ENCODE results near the gene SMYD2.

SMYD2 gene

DNA sequence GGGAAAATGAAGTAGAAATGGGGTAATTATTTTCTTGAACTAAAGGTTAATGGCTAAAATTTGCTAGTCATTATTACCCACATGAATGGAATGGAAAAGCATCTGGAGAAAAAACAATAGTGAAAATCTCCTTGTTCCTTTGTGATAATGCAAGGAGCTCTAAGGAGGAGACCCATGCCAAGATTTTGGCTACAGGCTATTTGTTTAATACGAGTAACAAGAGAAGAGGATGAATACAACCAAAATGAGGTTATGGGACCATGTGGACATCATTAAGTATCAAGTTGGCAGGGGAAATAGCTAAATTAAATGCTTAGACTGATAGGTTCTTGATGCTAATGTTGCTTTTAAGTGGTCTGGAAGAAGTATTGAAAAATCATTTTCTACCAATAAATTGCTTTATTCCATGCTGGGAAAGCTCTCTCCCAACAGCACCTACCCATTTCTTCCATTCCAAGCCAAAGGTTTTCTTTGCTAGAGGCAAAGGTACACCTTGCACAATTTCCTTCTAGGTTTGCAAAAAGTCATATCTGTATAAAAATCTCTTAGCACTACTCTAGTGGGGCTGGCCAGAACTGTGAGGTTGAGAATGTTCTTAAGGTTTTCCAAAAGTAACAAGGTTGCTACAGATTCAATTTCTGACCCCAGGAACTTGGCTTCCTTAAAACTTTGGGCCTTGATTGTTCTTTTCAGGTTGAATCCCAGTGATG is 100.2 kb downstream of the SMYD2 start:
- Mint-ChIP-seq H3K27me3 (no peaks in the 10 kb centered on the region), H3K9me3 (no peaks in the 10 kb centered on the region), H3K36me3 (ENCODE audit: low read depth) (no peaks in the 10 kb centered on the region), H3K27ac (no peak overlapping the region), H3K4me1 (ENCODE audit: low read depth) (no peaks in the 10 kb centered on the region), H3K4me3 (no peak overlapping the region)
- intact Hi-C loops (cut with micrococcal nuclease), result no loop called here

DNA sequence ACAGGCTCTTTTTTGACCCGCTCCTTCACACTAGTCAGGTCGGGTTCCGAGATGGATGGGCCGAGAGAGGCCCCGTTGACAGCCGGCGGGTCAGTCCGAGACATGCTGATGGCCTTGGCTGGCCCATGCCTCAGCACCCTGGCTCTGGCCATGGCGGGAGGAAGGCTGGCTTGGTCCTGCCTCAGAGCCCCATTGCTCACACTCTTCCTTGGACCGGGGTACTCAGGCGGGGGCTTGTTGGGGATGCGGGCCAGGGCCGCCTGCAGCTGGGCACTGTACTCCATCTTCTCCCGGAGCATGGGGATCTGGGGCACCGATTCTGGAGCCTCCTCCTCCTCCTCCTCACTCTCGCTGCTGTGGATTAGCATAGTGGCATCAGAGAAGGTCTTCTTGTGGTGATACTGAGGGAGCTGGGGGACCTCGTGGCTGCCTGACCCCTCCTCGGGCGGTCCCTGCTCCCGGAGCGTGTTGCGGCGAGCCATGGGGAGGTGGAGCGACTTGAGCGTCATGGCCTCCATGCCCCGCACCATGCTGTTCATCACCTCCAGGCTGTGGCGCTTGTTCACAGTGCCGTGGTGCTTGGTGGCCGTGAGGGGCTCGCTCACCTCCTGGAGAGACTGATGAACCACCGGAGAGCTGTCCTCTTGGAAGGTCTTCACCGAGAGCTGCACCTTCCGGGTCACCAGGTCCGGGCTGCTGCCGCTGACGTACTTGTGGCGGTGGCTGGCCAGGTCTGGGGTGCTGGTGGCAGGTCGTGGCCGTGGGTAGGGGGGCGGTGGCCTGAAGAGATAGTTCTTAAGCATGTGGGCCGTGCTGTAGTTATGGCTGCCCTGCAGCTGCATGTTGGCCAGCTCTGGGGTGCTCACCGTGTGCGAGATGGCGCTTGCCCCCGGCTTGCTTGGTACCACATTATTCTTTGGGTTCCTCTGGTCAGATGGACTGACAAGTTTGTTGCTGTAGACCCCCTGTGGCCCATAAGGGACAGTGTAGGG is 102.7 kb downstream of the SMYD2 start:
- no peak overlapping the region for H3K27ac Mint-ChIP-seq
- no peak overlapping the region for H3K4me3 Mint-ChIP-seq
- no peaks in the 10 kb centered on the region for H3K4me1 Mint-ChIP-seq (ENCODE audit: low read depth)
- H3K36me3 Mint-ChIP-seq (ENCODE audit: low read depth), result no peaks in the 10 kb centered on the region
- H3K27me3 Mint-ChIP-seq, result no peaks in the 10 kb centered on the region
- intact Hi-C loops (cut with micrococcal nuclease), result no loop called here
- no peaks in the 10 kb centered on the region for H3K9me3 Mint-ChIP-seq

DNA sequence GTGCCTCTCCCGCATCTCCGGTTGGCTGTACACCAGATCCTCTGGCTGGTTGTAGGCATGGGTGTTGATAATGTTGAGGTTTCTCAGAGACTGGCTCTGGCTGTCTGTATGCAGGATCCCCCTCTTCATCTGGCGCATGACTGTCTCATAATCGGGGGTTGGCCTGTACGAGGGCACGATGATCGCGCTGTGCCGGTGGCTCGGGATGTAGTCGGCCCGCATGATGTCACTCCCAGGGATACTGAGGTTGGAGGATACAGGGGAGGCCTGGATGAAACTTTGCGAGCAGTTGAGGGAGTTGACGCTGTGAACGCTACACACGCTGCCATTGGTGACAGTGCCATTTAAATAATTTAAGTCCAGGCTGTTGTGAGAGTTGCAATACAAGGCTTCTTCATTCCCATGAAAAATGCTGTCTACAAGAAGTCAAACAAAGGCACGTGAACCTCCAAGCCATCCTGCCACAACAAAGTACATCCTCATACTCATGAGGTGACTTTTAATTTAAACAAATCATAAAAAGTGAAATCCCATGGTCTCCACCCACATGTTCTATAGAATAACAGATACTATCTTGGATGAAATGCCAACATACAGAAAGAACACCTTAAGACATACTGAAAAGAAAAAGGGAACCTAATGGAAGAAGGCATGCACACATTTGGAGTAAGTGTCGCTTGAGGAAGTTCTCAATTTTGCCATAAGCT is 103.6 kb downstream of the SMYD2 start:
- H3K27me3 Mint-ChIP-seq, result no peaks in the 10 kb centered on the region
- no peak overlapping the region for H3K27ac Mint-ChIP-seq
- H3K36me3 Mint-ChIP-seq (ENCODE audit: low read depth), result no peaks in the 10 kb centered on the region
- intact Hi-C loops (cut with micrococcal nuclease), result no loop called here
- no peak overlapping the region for H3K4me3 Mint-ChIP-seq
- no peaks in the 10 kb centered on the region for H3K9me3 Mint-ChIP-seq
- H3K4me1 Mint-ChIP-seq (ENCODE audit: low read depth), result no peaks in the 10 kb centered on the region

DNA sequence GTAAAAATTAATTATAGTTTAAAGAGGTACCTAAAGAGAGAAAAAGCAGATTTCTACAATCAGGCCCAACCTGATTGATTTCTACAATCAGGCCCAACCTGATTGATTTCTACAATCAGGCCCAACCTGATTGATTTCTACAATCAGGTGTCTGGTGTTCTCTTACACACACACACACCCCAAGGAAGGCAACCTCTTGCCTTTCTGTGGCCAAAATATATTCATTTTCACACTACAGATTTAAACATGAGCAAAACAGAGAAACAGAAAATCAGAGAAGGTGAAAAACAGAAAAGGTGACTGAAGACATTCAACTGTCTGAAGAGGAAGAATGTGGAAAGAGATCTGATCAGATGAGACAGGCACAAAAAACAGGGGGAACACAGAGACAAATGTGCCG is 104.5 kb downstream of the SMYD2 start:
- no peak overlapping the region for H3K27ac Mint-ChIP-seq
- H3K4me1 Mint-ChIP-seq (ENCODE audit: low read depth), result no peaks in the 10 kb centered on the region
- H3K9me3 Mint-ChIP-seq, result no peaks in the 10 kb centered on the region
- no peaks in the 10 kb centered on the region for H3K36me3 Mint-ChIP-seq (ENCODE audit: low read depth)
- H3K4me3 Mint-ChIP-seq, result no peak overlapping the region
- intact Hi-C loops (cut with micrococcal nuclease), result no loop called here
- H3K27me3 Mint-ChIP-seq, result no peaks in the 10 kb centered on the region

DNA sequence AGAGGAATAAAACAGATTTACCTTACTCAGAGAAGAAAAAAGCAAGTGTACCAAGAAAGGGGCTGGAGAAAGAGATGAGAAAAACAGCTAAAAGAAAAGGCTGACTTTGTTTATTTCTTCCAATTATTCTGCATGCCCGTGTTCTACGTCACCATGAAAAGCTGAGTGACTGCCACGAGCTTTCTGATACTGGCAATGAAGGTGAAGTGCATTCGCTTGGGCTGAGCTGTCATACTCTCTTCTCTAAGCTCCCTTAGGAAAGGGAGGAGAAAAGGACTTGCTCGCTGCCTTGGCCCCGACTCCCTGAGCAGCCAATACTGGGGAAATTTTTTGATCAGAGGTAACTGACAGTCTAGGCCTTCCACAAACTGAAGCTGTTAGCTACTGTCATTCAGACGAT is 105.4 kb downstream of the SMYD2 start:
- no peaks in the 10 kb centered on the region for H3K27me3 Mint-ChIP-seq
- H3K9me3 Mint-ChIP-seq, result no peaks in the 10 kb centered on the region
- no peak overlapping the region for H3K27ac Mint-ChIP-seq
- no peaks in the 10 kb centered on the region for H3K4me1 Mint-ChIP-seq (ENCODE audit: low read depth)
- no peaks in the 10 kb centered on the region for H3K36me3 Mint-ChIP-seq (ENCODE audit: low read depth)
- intact Hi-C loops (cut with micrococcal nuclease), result no loop called here
- H3K4me3 Mint-ChIP-seq, result no peak overlapping the region
